ENCODE data around the gene KRT6C.

Gene KRT6C

DNA sequence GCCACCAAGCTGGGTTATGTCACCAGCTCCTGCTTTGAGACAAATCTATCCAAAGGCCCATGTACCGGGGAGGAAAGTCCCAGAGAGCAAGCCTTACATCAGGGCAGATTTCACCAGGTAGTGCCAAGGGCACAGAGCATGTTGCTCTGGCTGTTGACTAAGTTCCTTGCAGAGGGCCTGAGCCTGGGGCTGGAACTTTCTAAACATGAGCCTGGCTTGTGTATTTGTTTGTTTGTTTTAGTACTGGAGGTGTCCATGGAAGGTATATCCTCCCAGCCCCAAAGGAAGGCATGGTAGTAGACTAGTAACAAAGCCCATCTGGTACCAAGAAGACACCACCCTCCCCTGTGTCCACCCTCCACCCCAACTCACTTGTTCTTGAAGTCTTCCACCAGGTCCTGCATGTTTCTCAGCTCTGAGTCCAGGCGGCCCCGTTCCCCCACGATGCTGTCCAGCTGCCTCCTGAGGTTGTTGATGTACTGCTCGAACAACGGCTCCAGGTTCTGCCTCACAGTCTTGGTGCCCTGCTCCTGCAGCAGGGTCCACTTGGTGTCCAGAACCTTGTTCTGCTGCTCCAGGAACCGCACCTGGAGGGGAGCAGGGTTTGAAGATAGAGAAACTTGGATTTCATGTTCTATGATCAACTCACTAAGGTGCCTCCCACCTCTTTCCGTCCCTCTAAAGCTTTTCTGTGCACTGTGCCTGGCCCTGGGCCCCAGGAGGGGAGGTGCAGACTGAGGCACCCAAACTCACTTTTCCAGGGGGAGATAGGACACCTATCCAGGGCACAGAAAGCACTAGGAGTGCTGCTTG, 45.2 kb upstream of the KRT6C start:
- TF ChIP-seq, protein P1, sequence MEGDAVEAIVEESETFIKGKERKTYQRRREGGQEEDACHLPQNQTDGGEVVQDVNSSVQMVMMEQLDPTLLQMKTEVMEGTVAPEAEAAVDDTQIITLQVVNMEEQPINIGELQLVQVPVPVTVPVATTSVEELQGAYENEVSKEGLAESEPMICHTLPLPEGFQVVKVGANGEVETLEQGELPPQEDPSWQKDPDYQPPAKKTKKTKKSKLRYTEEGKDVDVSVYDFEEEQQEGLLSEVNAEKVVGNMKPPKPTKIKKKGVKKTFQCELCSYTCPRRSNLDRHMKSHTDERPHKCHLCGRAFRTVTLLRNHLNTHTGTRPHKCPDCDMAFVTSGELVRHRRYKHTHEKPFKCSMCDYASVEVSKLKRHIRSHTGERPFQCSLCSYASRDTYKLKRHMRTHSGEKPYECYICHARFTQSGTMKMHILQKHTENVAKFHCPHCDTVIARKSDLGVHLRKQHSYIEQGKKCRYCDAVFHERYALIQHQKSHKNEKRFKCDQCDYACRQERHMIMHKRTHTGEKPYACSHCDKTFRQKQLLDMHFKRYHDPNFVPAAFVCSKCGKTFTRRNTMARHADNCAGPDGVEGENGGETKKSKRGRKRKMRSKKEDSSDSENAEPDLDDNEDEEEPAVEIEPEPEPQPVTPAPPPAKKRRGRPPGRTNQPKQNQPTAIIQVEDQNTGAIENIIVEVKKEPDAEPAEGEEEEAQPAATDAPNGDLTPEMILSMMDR (IDR thresholded peaks at IDR 0.05; ENCODE audit: extremely low read depth, insufficient read depth, missing control alignments), result no peak
- in situ Hi-C loops (cut with MboI; ENCODE audit: low pct_unique_long_range_greater_than_20kb, low sequenced_read_pairs, unreplicated experiment), result no loop called here
- no peak for DNase-seq (ENCODE audit: low spot score)

DNA sequence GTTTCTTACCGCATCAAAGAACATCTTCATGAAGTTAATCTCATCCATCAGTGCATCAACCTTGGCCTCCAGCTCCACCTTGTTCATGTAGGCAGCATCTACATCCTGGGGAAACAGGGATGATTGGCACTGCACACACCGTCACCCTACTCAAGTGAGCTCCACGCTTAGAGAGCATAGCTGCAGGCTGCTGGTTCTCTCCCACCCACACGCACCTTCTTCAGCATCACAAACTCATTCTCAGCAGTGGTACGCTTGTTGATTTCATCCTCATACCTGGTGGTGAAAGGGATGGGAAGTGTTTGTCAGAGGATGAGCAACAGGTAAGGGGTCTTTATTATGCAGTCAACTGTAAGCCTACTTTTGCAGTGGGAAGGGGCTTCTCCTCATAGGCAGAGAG, 44.3 kb upstream of the KRT6C start:
- no peak for DNase-seq (ENCODE audit: low spot score)
- in situ Hi-C loops (cut with MboI; ENCODE audit: low pct_unique_long_range_greater_than_20kb, low sequenced_read_pairs, unreplicated experiment), result no loop called here
- TF ChIP-seq, protein P1 (IDR thresholded peaks at IDR 0.05; ENCODE audit: extremely low read depth, insufficient read depth, missing control alignments), result no peak

DNA sequence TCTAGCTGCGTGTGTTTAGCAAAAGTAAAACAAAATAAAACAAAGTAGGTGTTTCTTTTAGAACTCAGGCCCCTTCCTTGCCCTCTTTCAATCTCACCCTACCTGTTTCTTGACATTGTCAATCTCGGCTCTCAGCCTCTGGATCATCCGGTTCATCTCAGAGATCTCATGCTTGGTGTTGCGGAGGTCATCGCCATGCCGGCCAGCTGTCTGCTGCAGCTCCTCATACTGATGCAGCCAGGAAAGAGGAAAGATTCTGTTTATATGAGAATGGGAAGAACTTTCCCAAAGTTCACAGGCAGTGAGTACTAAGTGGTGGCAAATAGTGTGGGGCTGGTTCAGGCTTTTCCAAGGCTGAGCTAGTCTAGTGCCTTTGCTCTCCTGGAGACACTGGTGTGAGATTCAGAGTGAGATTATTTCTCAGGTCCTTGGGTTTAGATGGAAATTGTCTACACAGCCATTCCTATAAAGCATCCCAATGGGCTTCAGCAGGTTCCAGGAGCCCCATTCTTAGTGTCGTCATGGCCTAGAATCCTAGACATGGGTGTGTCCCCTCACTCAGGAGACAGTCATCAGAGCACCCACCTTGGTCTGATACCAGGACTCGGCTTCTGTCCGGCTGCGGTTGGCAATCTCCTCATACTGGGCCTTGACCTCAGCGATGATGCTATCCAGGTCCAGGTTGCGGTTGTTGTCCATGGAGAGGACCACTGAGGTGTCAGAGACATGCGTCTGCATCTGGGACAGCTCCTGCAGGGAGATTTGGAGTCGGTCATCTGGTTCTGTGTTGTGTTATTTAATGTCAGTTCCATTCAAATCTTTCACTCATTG, 43.6 kb upstream of the KRT6C start:
- no peak for DNase-seq (ENCODE audit: low spot score)
- TF ChIP-seq, protein P1 (IDR thresholded peaks at IDR 0.05; ENCODE audit: extremely low read depth, insufficient read depth, missing control alignments), result no peak
- in situ Hi-C loops (cut with MboI; ENCODE audit: low pct_unique_long_range_greater_than_20kb, low sequenced_read_pairs, unreplicated experiment), result no loop called here

DNA sequence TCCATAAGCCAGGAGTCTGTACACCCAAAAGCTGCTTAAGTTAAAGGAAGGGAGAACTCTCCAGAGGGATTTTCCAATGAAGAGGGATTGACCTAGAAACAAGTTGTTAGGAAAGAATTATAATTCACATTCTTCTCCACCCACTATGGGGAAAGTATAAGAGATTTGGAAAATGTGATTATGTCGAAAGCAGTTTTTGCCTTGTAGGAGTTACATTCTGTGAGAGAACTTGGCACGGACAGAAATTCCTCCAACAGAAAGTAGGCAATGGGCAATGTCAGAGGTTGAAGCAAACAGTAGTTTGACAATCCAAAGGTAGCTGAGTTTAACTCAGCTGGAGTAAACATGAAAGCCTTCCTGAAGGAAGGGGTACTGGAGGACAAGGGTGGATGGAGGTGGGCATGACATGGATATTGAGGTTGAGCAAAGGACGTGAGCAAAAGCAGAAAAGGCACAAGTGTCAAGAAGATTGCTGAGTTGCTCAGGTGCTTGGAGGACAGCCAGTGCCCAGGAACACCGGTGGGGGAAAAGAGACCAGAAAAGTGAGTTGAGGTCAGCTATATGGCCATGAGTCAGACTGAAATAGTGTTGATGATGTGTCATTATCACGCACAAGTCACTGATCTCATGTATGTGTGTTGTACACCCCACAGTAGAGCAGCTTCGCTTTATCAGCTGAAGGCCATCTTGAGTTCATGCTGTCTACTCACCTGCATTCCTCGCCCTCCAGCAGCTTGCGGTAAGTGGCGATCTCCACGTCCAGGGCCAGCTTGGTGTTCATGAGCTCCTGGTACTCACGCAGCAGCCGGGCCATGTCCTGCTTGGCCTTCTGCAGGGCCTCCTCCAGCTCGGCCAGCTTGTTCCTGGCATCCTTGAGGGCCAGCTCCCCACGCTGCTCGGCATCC, 42.6 kb upstream of the KRT6C start:
- in situ Hi-C loops (cut with MboI; ENCODE audit: low pct_unique_long_range_greater_than_20kb, low sequenced_read_pairs, unreplicated experiment), result no loop called here
- DNase-seq (ENCODE audit: low spot score), result no peak
- TF ChIP-seq, protein P1 (IDR thresholded peaks at IDR 0.05; ENCODE audit: extremely low read depth, insufficient read depth, missing control alignments), result no peak

- TF ChIP-seq, protein P1 (IDR thresholded peaks at IDR 0.05; ENCODE audit: extremely low read depth, insufficient read depth, missing control alignments), result no peak
- in situ Hi-C loops (cut with MboI; ENCODE audit: low pct_unique_long_range_greater_than_20kb, low sequenced_read_pairs, unreplicated experiment), result no loop called here
- DNase-seq (ENCODE audit: low spot score), result no peak
Observed at GRCh38 chr12:52515319-52515646, 41.7 kb upstream of the KRT6C start.

Data from GM13977 (cell line).